SU-DHL-6 (cell line): ENCODE measurements around the gene FOXB2.

ENCODE experiments used
- H2AFZ ChIP-seq: fragments of 200-600 bp; sonication (generic); 2 replicates; pipeline ENCODE4 v1.6.1; 2014; ENCODE audit warnings: low read depth, mild to moderate bottlenecking, moderate library complexity, mixed read lengths, antibody characterized with exemption, low read length; ENCODE audit not compliant: severe bottlenecking
- H3F3A ChIP-seq: fragments of 200-600 bp; shearing (Covaris generic); 2 replicates; pipeline ENCODE4 v1.6.0; 2016; ENCODE audit warnings: antibody characterized with exemption, mild to moderate bottlenecking; ENCODE audit not compliant: insufficient read depth
- H3K27ac ChIP-seq: fragments of 200-600 bp; sonication (generic); 2 replicates; pipeline ENCODE4 v1.5.1; 2016; ENCODE audit warnings: low read depth, mild to moderate bottlenecking, low read length, moderate library complexity, mixed read lengths
- H3K27me3 ChIP-seq: fragments of 200-600 bp; sonication (generic), shearing (Covaris generic); 2 replicates; pipeline ENCODE4 v1.6.0; 2014; ENCODE audit warnings: mild to moderate bottlenecking, low read length
- H3K36me3 ChIP-seq: fragments of 200-600 bp; sonication (generic); 2 replicates; pipeline ENCODE4 v1.6.1; 2014; ENCODE audit warnings: mild to moderate bottlenecking, low read length, mixed read lengths
- H3K4me2 ChIP-seq: fragments of 300-600, 200-600 bp; shearing (Covaris generic), sonication (generic); 2 replicates; pipeline ENCODE4 v1.6.0; 2014; ENCODE audit warnings: low read length, low read depth, mild to moderate bottlenecking; ENCODE audit not compliant: poor library complexity, severe bottlenecking
- H3K4me3 ChIP-seq: fragments of 200-600 bp; sonication (generic); 2 replicates; pipeline ENCODE4 v1.5.1; 2014; ENCODE audit warnings: antibody characterized with exemption, low read length, mild to moderate bottlenecking, mixed read lengths; ENCODE audit not compliant: insufficient read depth, poor library complexity, severe bottlenecking
- H3K79me2 ChIP-seq: fragments of 200-600 bp; sonication (generic); 2 replicates; pipeline ENCODE4 v1.6.1; 2014; ENCODE audit warnings: mild to moderate bottlenecking, low read length, moderate library complexity; ENCODE audit not compliant: insufficient read depth
- H3K9ac ChIP-seq: fragments of 200-600 bp; sonication (generic); 2 replicates; pipeline ENCODE4 v1.7.0; 2014; ENCODE audit warnings: mild to moderate bottlenecking, low read length
- H3K9me2 ChIP-seq: fragments of 200-600 bp; sonication (generic); replicated peaks from 2 replicates; pipeline ENCODE4 v1.6.1; 2014; ENCODE audit warnings: low read length; ENCODE audit not compliant: insufficient read depth
- H3K9me3 ChIP-seq: fragments of 200-600 bp; sonication (generic); 2 replicates; pipeline ENCODE4 v1.6.1; 2014; ENCODE audit warnings: low read length, mixed read lengths; ENCODE audit not compliant: insufficient read depth
- H4K20me1 ChIP-seq: fragments of 200-600 bp; sonication (generic); 2 replicates; pipeline ENCODE4 v1.6.1; 2014; ENCODE audit warnings: low read depth, mild to moderate bottlenecking, antibody characterized with exemption, low read length, moderate library complexity, mixed read lengths
- CTCF ChIP-seq: fragments of 200-600 bp; sonication (generic); IDR thresholded peaks from one replicate; pipeline ENCODE4 v1.5.1; 2017; ENCODE audit warnings: antibody characterized with exemption, mild to moderate bottlenecking, low read length, moderate library complexity; ENCODE audit not compliant: insufficient read depth, poor library complexity, severe bottlenecking
- EZH2phosphoT487 ChIP-seq: fragments of 200-600 bp; sonication (generic), shearing (Covaris generic); conservative IDR thresholded peaks from 2 replicates; pipeline ENCODE4 v1.6.1; 2018; ENCODE audit warnings: mild to moderate bottlenecking, antibody characterized with exemption, low read length, moderate library complexity, mixed read lengths

FOXB2 gene

GRCh38 chr9:77066388-77066787 lies 46.9 kb downstream of the FOXB2 start:
- Histone ChIP-seq H3F3A (no peaks in the 10 kb centered on the region), H3K4me2 (no peak overlapping the region), H2AFZ (no peak overlapping the region), H3K9me2 (no peaks in the 10 kb centered on the region), H3K36me3 (no peaks in the 10 kb centered on the region), H4K20me1 (no peaks in the 10 kb centered on the region), H3K9me3 (no peaks in the 10 kb centered on the region), H3K27me3 (no peaks in the 10 kb centered on the region), H3K9ac (no peak overlapping the region), H3K27ac (no peak overlapping the region), H3K4me3 (no peak overlapping the region), H3K79me2 (no peaks in the 10 kb centered on the region)
- no peak for TF ChIP-seq CTCF
- TF ChIP-seq EZH2phosphoT487 = no peak
